AG09309 (cell line): ENCODE measurements around the gene SPDYE1.
"Not testable (repeated sequence)": the region's sequence is repeated elsewhere in the genome, so short reads cannot be mapped to it uniquely, and the experiment has no call there.

ENCODE experiments used
- DNase-seq: peaks from one replicate; pipeline ENCODE4 v3.0.0-alpha.2; 2010; ENCODE audit warnings: low read depth
- H3K4me3 ChIP-seq: 2 replicates; pipeline ENCODE4 v1.5.1; 2011; ENCODE audit warnings: mild to moderate bottlenecking, low read depth, low read length, moderate library complexity; ENCODE audit not compliant: control insufficient read depth
- CTCF ChIP-seq: IDR thresholded peaks from 2 replicates; pipeline ENCODE4 v1.5.1; 2011; ENCODE audit warnings: mild to moderate bottlenecking, low read depth, low read length, inconsistent platforms; ENCODE audit not compliant: insufficient read depth, control insufficient read depth; ENCODE audit errors: missing control alignments

The SPDYE1 gene

GRCh38 chr7:44018857-44019807, 21.4 kb downstream of the SPDYE1 start:
- TF ChIP-seq CTCF, result peak; percentile 71
- peak overlapping the region; percentile 75 for H3K4me3 ChIP-seq
- DNase-seq, result peak; percentile 78

GRCh38 chr7:44019825-44020224, 22.1 kb downstream of the SPDYE1 start:
- H3K4me3 ChIP-seq, DNase-seq: not testable (repeated sequence)

GRCh38 chr7:44022069-44022468, 24.4 kb downstream of the SPDYE1 start:
- not testable (repeated sequence) for H3K4me3 ChIP-seq

GRCh38 chr7:44022796-44023467, 25.2 kb downstream of the SPDYE1 start:
- not testable (repeated sequence) for DNase-seq, H3K4me3 ChIP-seq

More at GRCh38 chr7:44022069-44022468, 24.4 kb downstream of the SPDYE1 start:
- not testable (repeated sequence) for DNase-seq

GRCh38 chr7:44029433-44029832, 31.7 kb downstream of the SPDYE1 start:
- not testable (repeated sequence) for H3K4me3 ChIP-seq, DNase-seq

- not testable (repeated sequence) for H3K4me3 ChIP-seq, DNase-seq
These were observed 32.3 kb downstream of the SPDYE1 start for GRCh38 chr7:44030029-44030428.

- DNase-seq, H3K4me3 ChIP-seq: not testable (repeated sequence)
These were observed 33.6 kb downstream of the SPDYE1 start for GRCh38 chr7:44031319-44031718.

GRCh38 chr7:44032031-44032430, 34.3 kb downstream of the SPDYE1 start:
- H3K4me3 ChIP-seq, DNase-seq: not testable (repeated sequence)

- not testable (repeated sequence) for H3K4me3 ChIP-seq, DNase-seq
These were observed 36.5 kb downstream of the SPDYE1 start for GRCh38 chr7:44033971-44034844.

GRCh38 chr7:44036364-44036763, 38.7 kb downstream of the SPDYE1 start:
- H3K4me3 ChIP-seq, DNase-seq: not testable (repeated sequence)

GRCh38 chr7:44037951-44038350, 40.3 kb downstream of the SPDYE1 start:
- H3K4me3 ChIP-seq, DNase-seq: not testable (repeated sequence)

GRCh38 chr7:44038553-44038952, 40.9 kb downstream of the SPDYE1 start:
- H3K4me3 ChIP-seq, DNase-seq: not testable (repeated sequence)

- peak overlapping the region; percentile 16; the same call in 1 of the 2 replicates for H3K4me3 ChIP-seq
- not testable (repeated sequence) for DNase-seq
These were observed 41.4 kb downstream of the SPDYE1 start for GRCh38 chr7:44038961-44039558.

- not testable (repeated sequence) for H3K4me3 ChIP-seq
These were observed 42.2 kb downstream of the SPDYE1 start for GRCh38 chr7:44039800-44040492.

GRCh38 chr7:44040493-44040891, 42.8 kb downstream of the SPDYE1 start:
- H3K4me3 ChIP-seq, result peak overlapping the region; percentile 6; the same call in 1 of the 2 replicates
- not testable (repeated sequence) for DNase-seq

More at GRCh38 chr7:44039800-44040492, 42.2 kb downstream of the SPDYE1 start:
- DNase-seq, result not testable (repeated sequence)
